NT2/D1 (cell line): ENCODE measurements around the gene SNAPC4.

Experiments
- SUZ12 ChIP-seq: IDR thresholded peaks from 2 replicates; pipeline ENCODE4 v1.6.1; 2011; ENCODE audit not compliant: insufficient read length, insufficient read depth; ENCODE audit errors: extremely low read depth
- YY1 ChIP-seq: IDR thresholded peaks from 2 replicates; pipeline ENCODE4 v1.6.1; 2011; ENCODE audit not compliant: insufficient read length, insufficient read depth
- ZNF274 ChIP-seq: IDR thresholded peaks from 2 replicates; pipeline ENCODE4 v1.6.1; 2011; ENCODE audit warnings: mild to moderate bottlenecking, low read depth, low read length

DNA sequence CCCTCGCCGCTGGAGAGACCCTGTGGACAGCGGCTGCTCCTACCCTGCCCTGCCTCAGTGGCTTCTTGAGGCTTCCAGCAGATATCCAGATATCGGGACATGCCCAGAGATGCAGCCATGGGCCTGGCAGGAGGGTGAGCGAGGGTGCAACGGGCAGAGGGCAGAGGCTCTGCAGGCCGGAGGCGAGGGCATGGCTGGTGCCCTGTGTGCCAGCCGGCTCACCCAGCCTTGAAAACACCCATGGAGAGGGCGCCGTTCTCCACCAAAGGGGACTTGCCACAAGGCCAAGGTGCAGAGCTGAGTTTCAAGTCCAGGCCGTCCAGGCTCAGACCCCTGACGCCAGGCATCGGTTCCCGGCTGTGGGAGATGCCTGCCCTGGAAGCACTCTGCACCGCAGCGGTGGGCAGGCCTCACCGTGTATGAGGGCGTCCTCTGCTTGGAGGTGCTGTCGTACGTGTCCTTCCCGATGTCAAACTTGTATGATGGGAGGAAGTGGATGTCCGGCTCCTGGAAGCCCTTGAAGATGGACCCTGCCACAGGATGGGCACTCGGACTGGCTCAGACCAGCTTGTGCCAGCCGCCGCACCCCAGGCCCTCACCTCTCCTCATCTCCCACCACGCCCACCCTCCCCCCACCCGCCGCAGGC, 30.7 kb upstream of the SNAPC4 start:
- TF ChIP-seq ZNF274: no peak
- no peak for TF ChIP-seq SUZ12
- no peak for TF ChIP-seq YY1
